Testis (tissue), 5 donors: ENCODE results near the gene STAG1. TPM values are rescaled to one million over a fixed set of nuclear protein-coding genes. Genes with fewer than 3 reads are reported as not detected.
"Not testable (repeated sequence)": the region's sequence is repeated elsewhere in the genome, so short reads cannot be mapped to it uniquely, and the experiment has no call there.

Source experiments
- DNase-seq: peaks from one replicate; pipeline ENCODE4 v3.0.0-alpha.2; 2019
- H3K27ac ChIP-seq, 2 donors: fragments of 200-600 bp; sonication (generic); one replicate each; pipeline ENCODE4 v1.5.1; 2019
- H3K27me3 ChIP-seq: fragments of 200-600 bp; sonication (generic); one replicate; pipeline ENCODE4 v1.5.1; 2019
- H3K36me3 ChIP-seq: fragments of 200-600 bp; sonication (generic); one replicate; pipeline ENCODE4 v1.5.1; 2017; ENCODE audit warnings: low read depth; ENCODE audit errors: missing control alignments
- H3K4me1 ChIP-seq: fragments of 200-600 bp; sonication (generic); one replicate; pipeline ENCODE4 v1.5.1; 2019
- H3K4me3 ChIP-seq, 2 donors: fragments of 200-600 bp; sonication (generic); one replicate each; pipeline ENCODE4 v1.5.1; 2017 to 2019
- H3K9me3 ChIP-seq: fragments of 200-600 bp; sonication (generic); one replicate; pipeline ENCODE4 v1.5.1; 2017
- POLR2A ChIP-seq: fragments of 450-650 bp; IDR thresholded peaks from one replicate; pipeline ENCODE4 v1.6.1; 2017; ENCODE audit warnings: antibody characterized with exemption, mild to moderate bottlenecking, moderate library complexity
- WGBS, 2 donors: methylation state at CpG; one replicate each; pipeline ENCODE4 v1.1.5; 2018; 5-methylcytosine and 5-hydroxymethylcytosine counted together
- intact Hi-C: fragments of 100-400 bp; cut with DNase I; formaldehyde crosslinking; loops from one replicate; pipeline ENCODE4 v1.15.1; 2023; ENCODE audit warnings: low total_unique reads
- long read RNA-seq, 2 donors: transcript quantifications; one replicate each; lab custom pipeline, GENCODE V29; 2026
- polyA plus RNA-seq: library from polyadenylated mRNA; stranded (reverse); fragments of 350-450 nt; fragmentation: Illumina TruSeq; extraction: RNeasy Lipid Tissue Mini Kit (QIAGEN cat#74804); gene quantifications from one replicate; pipeline ENCODE4 v1.2.3, GENCODE V29; 2014; ENCODE audit warnings: low read depth, low replicate concordance; ENCODE audit not compliant: insufficient read depth
- total RNA-seq, 2 donors: library from RNA; depleted of rRNA; stranded (reverse); fragments of >200 nt; gene quantifications; one replicate each; pipeline ENCODE4 v1.2.3, GENCODE V29; 2016
- TF ChIP-seq, protein P1 (sequence below), 3 experiments: fragments of 450-650 bp in 2 of 3; fragments of 200-600 bp in 1 of 3; sonication (generic) in 1 of 3; IDR thresholded peaks; one replicate each; pipeline ENCODE4 v1.5.1; 2016 to 2019; ENCODE audit warnings: antibody characterized with exemption in 3 of 3, mild to moderate bottlenecking in 2 of 3, moderate library complexity in 1 of 3

Gene STAG1
- total RNA-seq (10 to 100 TPM; 40.2 to 45.3 TPM), polyA plus RNA-seq (14.3 TPM)
- long read RNA-seq, donor 1, full-length matches to known transcripts: 3 of 11 reads
- long read RNA-seq, donor 1, partial matches to known transcripts: 8 of 11 reads
- long read RNA-seq, donor 1, other reads (novel, unspliced or antisense): 0 of 11 reads
- long read RNA-seq, donor 2, full-length matches to known transcripts: 2 of 2 reads
- long read RNA-seq, donor 2, partial matches to known transcripts: 0 of 2 reads
- long read RNA-seq, donor 2, other reads (novel, unspliced or antisense): 0 of 2 reads

GRCh38 chr3:136752172-136752421, at the start of gene STAG1:
Gene STAG1 (minus strand): TSS chr3:136752378. CDS start chr3:136630898, 121,480 bp downstream.
- H3K4me3 ChIP-seq: peak within 1 kb of the TSS; percentile 90 to 94
- no peaks in the 10 kb centered on the region for H3K27me3 ChIP-seq
- H3K36me3 ChIP-seq: no peaks in the 10 kb centered on the region
- no peaks in the 10 kb centered on the region for H3K9me3 ChIP-seq
- H3K4me1 ChIP-seq: peaks cover 32% of the 10 kb centered on the region
- no peak for DNase-seq
- 0% methylated on average over 2 of the region's 27 CpGs; no CpG with 5 or more reads in 1 of the 2 donors for WGBS, 2 donors
- intact Hi-C loops: loop anchor here (5.0 to 10.0 kb wide), 3 partner anchors 263 to 675 kb away; no protein-coding TSS in a partner anchor
- TF ChIP-seq POLR2A: no peak
- TF ChIP-seq, protein P1, sequence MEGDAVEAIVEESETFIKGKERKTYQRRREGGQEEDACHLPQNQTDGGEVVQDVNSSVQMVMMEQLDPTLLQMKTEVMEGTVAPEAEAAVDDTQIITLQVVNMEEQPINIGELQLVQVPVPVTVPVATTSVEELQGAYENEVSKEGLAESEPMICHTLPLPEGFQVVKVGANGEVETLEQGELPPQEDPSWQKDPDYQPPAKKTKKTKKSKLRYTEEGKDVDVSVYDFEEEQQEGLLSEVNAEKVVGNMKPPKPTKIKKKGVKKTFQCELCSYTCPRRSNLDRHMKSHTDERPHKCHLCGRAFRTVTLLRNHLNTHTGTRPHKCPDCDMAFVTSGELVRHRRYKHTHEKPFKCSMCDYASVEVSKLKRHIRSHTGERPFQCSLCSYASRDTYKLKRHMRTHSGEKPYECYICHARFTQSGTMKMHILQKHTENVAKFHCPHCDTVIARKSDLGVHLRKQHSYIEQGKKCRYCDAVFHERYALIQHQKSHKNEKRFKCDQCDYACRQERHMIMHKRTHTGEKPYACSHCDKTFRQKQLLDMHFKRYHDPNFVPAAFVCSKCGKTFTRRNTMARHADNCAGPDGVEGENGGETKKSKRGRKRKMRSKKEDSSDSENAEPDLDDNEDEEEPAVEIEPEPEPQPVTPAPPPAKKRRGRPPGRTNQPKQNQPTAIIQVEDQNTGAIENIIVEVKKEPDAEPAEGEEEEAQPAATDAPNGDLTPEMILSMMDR (IDR thresholded peaks at IDR 0.05): peak in 2 of 3 experiments; percentile 95 to 99
- peak within 1 kb of the TSS; percentile 99 to 100 for H3K27ac ChIP-seq

DNA sequence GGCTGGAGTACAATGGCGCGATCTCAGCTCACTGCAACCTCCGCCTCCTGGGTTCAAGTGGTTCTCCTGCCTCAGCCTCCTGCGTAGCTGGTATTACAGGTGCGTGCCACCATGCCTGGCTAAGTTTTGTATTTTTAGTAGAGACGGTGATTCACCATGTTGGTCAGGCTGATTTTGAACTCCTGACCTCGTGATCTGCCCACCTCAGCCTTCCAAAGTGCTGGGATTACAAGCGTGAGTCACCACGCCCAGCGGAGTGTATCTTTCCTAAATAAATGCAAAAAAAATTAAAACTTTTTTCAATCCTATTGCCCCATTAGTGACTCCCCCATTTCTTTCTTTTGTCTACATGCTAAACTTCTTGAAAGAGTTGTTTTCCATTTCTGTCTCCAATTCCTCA, 49.0 kb upstream of the STAG1 start:
- DNase-seq, H3K4me3 ChIP-seq, H3K27ac ChIP-seq, H3K27me3 ChIP-seq, H3K9me3 ChIP-seq, H3K4me1 ChIP-seq, intact Hi-C loops, H3K36me3 ChIP-seq: not testable (repeated sequence)
- 94 to 98% methylated on average over 10 of the region's 10 CpGs for WGBS, 2 donors

DNA sequence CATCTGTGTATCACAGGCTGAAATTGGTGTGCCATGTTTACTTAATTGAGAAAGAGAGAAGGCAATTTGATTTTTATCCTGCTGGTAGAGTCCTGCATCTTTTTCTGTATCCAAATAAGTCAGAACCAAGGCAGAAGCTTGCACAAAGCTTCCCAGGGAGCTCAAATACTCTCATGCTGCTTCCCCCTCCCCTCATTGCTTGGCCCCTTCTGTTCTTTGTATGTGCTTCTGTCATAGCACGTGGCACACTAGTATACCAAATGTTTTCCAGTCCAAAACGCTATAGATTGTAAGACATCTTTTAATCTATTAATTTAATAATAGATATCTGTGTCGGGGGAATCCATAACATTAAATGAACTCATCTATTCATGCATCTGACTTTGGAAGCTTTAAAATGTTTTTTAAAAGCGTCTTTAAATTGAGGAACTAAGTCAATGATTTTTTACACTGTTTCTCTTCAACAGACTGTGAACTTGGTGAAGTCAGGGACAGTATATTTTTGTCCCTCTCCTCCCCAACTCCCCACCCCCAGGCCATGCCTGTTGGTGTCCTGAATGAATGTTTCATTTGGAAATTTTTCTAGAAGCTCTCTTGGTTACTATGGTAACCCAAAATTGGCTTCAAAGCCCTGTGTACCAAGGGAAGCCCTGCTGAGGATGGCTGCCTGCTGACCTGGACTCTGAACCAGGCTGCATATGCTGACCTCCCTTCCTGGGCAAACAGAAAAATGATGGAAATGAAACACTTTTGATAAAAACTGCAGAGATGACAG, 40.6 kb upstream of the STAG1 start:
- DNase-seq: no peak
- Histone ChIP-seq H3K9me3 (no peaks in the 10 kb centered on the region), H3K4me3 (no peak overlapping the region), H3K36me3 (no peaks in the 10 kb centered on the region), H3K27ac (no peak overlapping the region), H3K27me3 (no peaks in the 10 kb centered on the region), H3K4me1 (no peaks in the 10 kb centered on the region)
- intact Hi-C loops: no loop called here
- no peak for TF ChIP-seq POLR2A
- TF ChIP-seq, protein P1 (IDR thresholded peaks at IDR 0.05): no peak
- WGBS, 2 donors: 74 to 84% methylated on average over 4 of the region's 4 CpGs

DNA sequence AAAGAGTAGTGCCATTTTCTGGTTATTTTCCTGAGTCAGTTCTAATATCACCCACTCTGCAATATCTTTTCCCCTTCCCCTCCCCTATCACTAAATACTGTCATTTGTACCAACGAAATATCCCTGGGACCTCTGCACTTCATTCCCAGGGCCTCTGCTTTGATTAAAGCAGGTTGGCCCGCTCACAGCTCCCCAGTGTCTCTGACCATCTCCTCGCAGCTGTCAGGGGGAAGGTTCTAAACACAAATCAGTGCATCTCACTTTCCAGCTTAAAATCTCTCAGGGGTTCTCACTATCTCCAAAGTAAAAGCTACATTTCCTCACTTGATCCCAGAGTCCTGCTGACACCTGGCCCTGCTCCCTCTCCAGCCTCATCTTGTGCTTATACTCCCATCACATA, 38.6 kb upstream of the STAG1 start:
- H3K36me3 ChIP-seq: no peaks in the 10 kb centered on the region
- no peaks in the 10 kb centered on the region for H3K9me3 ChIP-seq
- H3K4me1 ChIP-seq: peaks cover 12% of the 10 kb centered on the region
- H3K27me3 ChIP-seq: no peaks in the 10 kb centered on the region
- intact Hi-C loops: no loop called here
- no peak overlapping the region for H3K27ac ChIP-seq
- TF ChIP-seq, protein P1 (IDR thresholded peaks at IDR 0.05): no peak
- TF ChIP-seq POLR2A: no peak
- no peak overlapping the region for H3K4me3 ChIP-seq
- DNase-seq: no peak
- 88 to 92% methylated on average over 3 of the region's 3 CpGs for whole genome bisulfite sequencing, 2 donors

- intact Hi-C loops: no loop called here
- no peaks in the 10 kb centered on the region for H3K27me3 ChIP-seq
- H3K4me1 ChIP-seq: peaks cover 12% of the 10 kb centered on the region
- no peaks in the 10 kb centered on the region for H3K36me3 ChIP-seq
- H3K9me3 ChIP-seq: no peaks in the 10 kb centered on the region
- H3K27ac ChIP-seq: no peak overlapping the region
- TF ChIP-seq, protein P1 (IDR thresholded peaks at IDR 0.05): no peak
- TF ChIP-seq POLR2A: no peak
- WGBS, 2 donors: 94 to 100% methylated on average over 1 of the region's 1 CpG
- H3K4me3 ChIP-seq: no peak overlapping the region
- no peak for DNase-seq
These were observed 37.8 kb upstream of the STAG1 start for GRCh38 chr3:136789976-136790375.
